Left lung (tissue), 10 donors: ENCODE results near the gene EPN2. TPM values are rescaled to one million over a fixed set of nuclear protein-coding genes. Genes with fewer than 3 reads are reported as not detected.

Source experiments
- ATAC-seq: fragments of 200-7000 bp; cut with Tn5 transposase; one replicate; pipeline ENCODE4 v1.9.1; 2020; ENCODE audit warnings: moderate library complexity
- DNase-seq, 4 donors: peaks; one replicate each; pipeline ENCODE4 v3.0.0-alpha.2; 2013 to 2020
- H3K27ac ChIP-seq, 2 donors: fragments of 200-600 bp; sonication (generic) in 1 of 2; one replicate each; pipeline versions ENCODE4 v1.5.0 to v1.8.0; 2020 to 2021
- H3K27me3 ChIP-seq, 2 donors: fragments of 200-600 bp; sonication (generic) in 1 of 2; one replicate each; pipeline versions ENCODE4 v1.5.0 to v1.8.0; 2020 to 2021
- H3K36me3 ChIP-seq, 2 donors: fragments of 200-600 bp; sonication (generic) in 1 of 2; one replicate each; pipeline versions ENCODE4 v1.5.0 to v1.8.0; 2020 to 2021
- H3K4me1 ChIP-seq, 2 donors: fragments of 200-600 bp; one replicate each; pipeline ENCODE4 v1.8.0; 2021
- H3K4me3 ChIP-seq, 2 donors: fragments of 200-600 bp; sonication (generic) in 1 of 2; one replicate each; pipeline versions ENCODE4 v1.5.0 to v1.8.0; 2020 to 2021; ENCODE audit warnings: mild to moderate bottlenecking in 1 of 2
- H3K9me3 ChIP-seq, 2 donors: fragments of 200-600 bp; sonication (generic) in 1 of 2; one replicate each; pipeline versions ENCODE4 v1.5.0 to v1.8.0; 2020 to 2021
- CTCF ChIP-seq, 2 donors: fragments of 200-600 bp; sonication (generic) in 1 of 2; IDR thresholded peaks; one replicate each; pipeline versions ENCODE4 v1.5.0 to v1.8.0; 2021; ENCODE audit warnings: antibody characterized with exemption in 2 of 2
- intact Hi-C, 2 donors: fragments of 100-400 bp; cut with DNase I; formaldehyde crosslinking; loops; one replicate each; pipeline versions ENCODE4 v1.11.2 to v1.14.2; 2022
- polyA plus RNA-seq, 6 donors: library from polyadenylated mRNA; unstranded; fragments of 120-200 nt; gene quantifications; one replicate each; pipeline ENCODE4 v1.2.1, GENCODE V29; 2013; ENCODE audit not compliant: insufficient read length in 6 of 6
- total RNA-seq, 2 donors: library from RNA; stranded (reverse); fragmentation: NEBNext Ultra II Directional; extraction: Animal tissue kit (Norgen Biotek cat#: 25700); gene quantifications; one replicate each; pipeline ENCODE4 v1.2.1, GENCODE V29; 2021
- donor health status: DM: no; HTN: yes; CAD: no.
- donor health status: DM: no; HTN: no; CAD: no.

EPN2 gene
- total and polyA plus RNA-seq, 8 donors: 43.3 to 51.5 (median 48.3) TPM

GRCh38 chr17:19249681-19250080 lies 12.5 kb downstream of the EPN2 start:
- Histone ChIP-seq H3K9me3 (no peaks in the 10 kb centered on the region), H3K4me3 (no peak overlapping the region), H3K4me1 (peaks cover 9 to 42% of the 10 kb centered on the region in 2 donors), H3K27ac (peak overlapping the region in 1 of 2 donors; percentile 40), H3K27me3 (no peaks in the 10 kb centered on the region), H3K36me3 (no peaks in the 10 kb centered on the region)
- DNase-seq (no peak), ATAC-seq (no peak)
- intact Hi-C loops: no loop called here
- TF ChIP-seq CTCF (IDR thresholded peaks at IDR 0.05): no peak

GRCh38 chr17:19250421-19251173 lies 13.4 kb downstream of the EPN2 start:
- DNase-seq (no peak), ATAC-seq (no peak)
- intact Hi-C loops: no loop called here
- Histone ChIP-seq H3K4me3 (no peak overlapping the region), H3K9me3 (no peaks in the 10 kb centered on the region), H3K27ac (no peak overlapping the region), H3K27me3 (no peaks in the 10 kb centered on the region), H3K36me3 (no peaks in the 10 kb centered on the region), H3K4me1 (peaks cover 9 to 47% of the 10 kb centered on the region in 2 donors)
- no peak for TF ChIP-seq CTCF (IDR thresholded peaks at IDR 0.05)

GRCh38 chr17:19253112-19253511 lies 15.9 kb downstream of the EPN2 start:
- H3K4me3 ChIP-seq: no peak overlapping the region
- H3K27ac ChIP-seq: no peak overlapping the region
- no peaks in the 10 kb centered on the region for H3K9me3 ChIP-seq
- no peak for TF ChIP-seq CTCF (IDR thresholded peaks at IDR 0.05)
- ATAC-seq (no peak), DNase-seq (no peak)
- intact Hi-C loops: no loop called here
- H3K27me3 ChIP-seq: no peaks in the 10 kb centered on the region
- H3K4me1 ChIP-seq: peaks cover 9 to 42% of the 10 kb centered on the region in 2 donors
- no peaks in the 10 kb centered on the region for H3K36me3 ChIP-seq

- Histone ChIP-seq H3K36me3 (no peaks in the 10 kb centered on the region), H3K9me3 (no peaks in the 10 kb centered on the region), H3K27ac (peak overlapping the region in 1 of 2 donors; percentile 58), H3K4me3 (no peak overlapping the region), H3K27me3 (no peaks in the 10 kb centered on the region), H3K4me1 (peaks cover 0 to 26% of the 10 kb centered on the region in 2 donors)
- intact Hi-C loops: no loop called here
- TF ChIP-seq CTCF (IDR thresholded peaks at IDR 0.05): no peak
- DNase-seq: no peak
- no peak for ATAC-seq
Observed at GRCh38 chr17:19254651-19255050, 17.5 kb downstream of the EPN2 start.

GRCh38 chr17:19255279-19255678 lies 18.1 kb downstream of the EPN2 start:
- H3K27ac ChIP-seq: no peak overlapping the region
- intact Hi-C loops: no loop called here
- no peaks in the 10 kb centered on the region for H3K36me3 ChIP-seq
- ATAC-seq: no peak
- no peaks in the 10 kb centered on the region for H3K9me3 ChIP-seq
- H3K4me3 ChIP-seq: no peak overlapping the region
- no peak for DNase-seq
- TF ChIP-seq CTCF (IDR thresholded peaks at IDR 0.05): no peak
- no peaks in the 10 kb centered on the region for H3K27me3 ChIP-seq
- H3K4me1 ChIP-seq: peaks cover 0 to 22% of the 10 kb centered on the region in 2 donors
